HepG2 (cell line): ENCODE measurements around the gene SYNE2.

Experiments used
- POLR2A ChIP-seq, 2 experiments: IDR thresholded peaks; 2 replicates each; pipeline ENCODE4 v1.6.1; 2011; ENCODE audit warnings: low read depth in 2 of 2, low read length in 2 of 2, mild to moderate bottlenecking in 1 of 2, moderate library complexity in 1 of 2; ENCODE audit not compliant: insufficient read depth in 1 of 2
- TGIF2 ChIP-seq: IDR thresholded peaks from 2 replicates; pipeline ENCODE4 v1.6.1; 2016; ENCODE audit warnings: control low read depth, missing compliant biosample characterization

DNA sequence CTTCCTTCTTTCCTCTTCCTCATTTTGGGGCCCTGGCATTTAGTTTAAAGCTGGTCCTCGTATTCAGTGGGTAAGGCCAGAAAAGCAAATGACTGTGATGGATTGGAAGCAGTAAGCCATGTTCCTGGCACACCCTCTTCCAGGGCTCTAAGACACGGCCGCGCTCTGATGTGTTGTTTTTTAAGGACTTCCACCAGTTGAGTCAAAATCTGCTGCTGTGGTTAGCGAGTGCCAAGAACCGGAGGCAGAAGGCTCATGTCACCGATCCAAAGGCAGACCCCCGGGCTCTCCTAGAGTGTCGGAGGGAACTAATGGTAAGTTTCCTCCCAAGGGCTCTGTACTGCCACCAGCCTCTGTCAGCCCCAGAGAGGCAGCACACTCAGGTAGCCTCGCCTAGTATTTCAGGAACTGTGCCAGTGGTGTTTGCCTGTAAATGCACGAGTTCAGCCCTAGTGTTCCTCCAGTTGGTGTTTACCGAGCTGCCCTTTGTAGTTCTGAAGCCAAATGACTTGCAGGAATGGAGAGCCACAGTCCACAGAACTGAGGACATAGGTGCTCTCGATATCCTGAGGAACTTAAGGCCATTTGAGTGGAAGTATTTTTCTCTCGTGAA lies 368.7 kb downstream of the SYNE2 start:
- TF ChIP-seq POLR2A (IDR thresholded peaks at IDR 0.05; ENCODE audit: insufficient read depth in 1 of 2, low read depth in 2 of 2, low read length in 2 of 2) (no peak), TGIF2 (CRISPR knock-in tag) (no peak)
